GM21825 (cell line): ENCODE data around the gene SH2D3A.

Source experiments
- ATAC-seq: cut with Tn5 transposase; IDR thresholded peaks from one replicate; pipeline ENCODE4 v1.9.1; 2021; ENCODE audit warnings: mild to moderate bottlenecking, moderate library complexity; ENCODE audit not compliant: unreplicated experiment

The SH2D3A gene

GRCh38 chr19:6738787-6739389 lies 28.3 kb downstream of the SH2D3A start:
- no peak for ATAC-seq

- ATAC-seq: no peak
These were observed 29.1 kb downstream of the SH2D3A start for GRCh38 chr19:6737873-6738786.

GRCh38 chr19:6737284-6737872 lies 29.9 kb downstream of the SH2D3A start, which contains the start of gene GPR108:
TSS of gene GPR108 (minus strand) at chr19:6737580. CDS start at chr19:6737576, 4 bp downstream.
- ATAC-seq: peak; percentile 49

GRCh38 chr19:6736917-6737283 lies 30.3 kb downstream of the SH2D3A start:
- no peak for ATAC-seq

- ATAC-seq: no peak
These were observed 30.9 kb downstream of the SH2D3A start for GRCh38 chr19:6736169-6736916.

GRCh38 chr19:6735181-6735911 lies 31.9 kb downstream of the SH2D3A start:
- no peak for ATAC-seq

GRCh38 chr19:6734096-6734696 lies 33.0 kb downstream of the SH2D3A start:
- no peak for ATAC-seq

- no peak for ATAC-seq
These were observed 33.7 kb downstream of the SH2D3A start for GRCh38 chr19:6733338-6734095.

GRCh38 chr19:6732803-6733337 lies 34.4 kb downstream of the SH2D3A start:
- no peak for ATAC-seq

GRCh38 chr19:6731822-6732221 lies 35.4 kb downstream of the SH2D3A start:
- ATAC-seq: no peak

- no peak for ATAC-seq
These were observed 36.1 kb downstream of the SH2D3A start for GRCh38 chr19:6730941-6731670.

- no peak for ATAC-seq
These were observed 37.0 kb downstream of the SH2D3A start for GRCh38 chr19:6730153-6730804.

- ATAC-seq: no peak
These were observed 37.6 kb downstream of the SH2D3A start for GRCh38 chr19:6729573-6730152.

- no peak for ATAC-seq
These were observed 38.9 kb downstream of the SH2D3A start for GRCh38 chr19:6728346-6728745.

- no peak for ATAC-seq
These were observed 41.6 kb downstream of the SH2D3A start for GRCh38 chr19:6725513-6726231.

- ATAC-seq: no peak
These were observed 42.4 kb downstream of the SH2D3A start for GRCh38 chr19:6724631-6725492.
